ENCODE measurements around the gene TMTC3. TPM values are rescaled to one million over a fixed set of nuclear protein-coding genes. Genes with fewer than 3 reads are reported as not detected.

Gene TMTC3
- total and polyA plus RNA-seq, 2 of the 8 experiments (the other 6 are each of a cell fraction or from before 2014, with no cell fraction given), result 7.0 to 45.1 TPM

DNA sequence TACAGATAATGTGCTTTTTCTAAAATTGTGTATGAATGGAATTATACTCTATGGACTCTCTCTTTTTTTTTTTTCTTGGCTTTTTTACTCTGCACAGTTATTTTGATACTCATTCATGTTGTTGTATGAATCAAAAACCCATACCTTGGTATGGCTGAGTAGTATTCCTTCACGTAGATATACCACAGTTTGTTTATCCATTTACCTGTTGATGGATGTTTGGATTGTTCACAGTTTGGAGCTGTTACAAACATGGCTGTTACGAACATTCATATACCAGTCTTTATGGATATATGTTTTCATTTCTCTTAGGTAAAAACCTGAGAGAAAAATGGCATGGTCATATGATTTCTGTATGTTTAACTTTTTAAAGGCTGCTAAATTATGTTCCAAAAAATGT lies 43.2 kb downstream of the TMTC3 start:
- ChIA-PET POLR2A (ENCODE audit: partially characterized antibody) (no interaction called here), CTCF (ENCODE audit: partially characterized antibody) (no interaction called here)
- Histone ChIP-seq H3K56ac (replicated peaks; ENCODE audit: insufficient read length, low read depth, low read length) (no peak overlapping the region), H4K91ac (replicated peaks; ENCODE audit: insufficient read length, low read length) (no peak overlapping the region), H3K4me3 (ENCODE audit: extremely low read depth in 1 of 4, insufficient read depth in 2 of 4, low read depth in 3 of 4, low read length in 4 of 4) (no peak overlapping the region), H3K4me2 (ENCODE audit: insufficient read depth in 1 of 2, low read depth in 2 of 2, low read length in 2 of 2) (no peak overlapping the region), H3K27me3 (replicated peaks in 1 of 4; ENCODE audit: control insufficient read depth in 3 of 4, extremely low read depth in 1 of 4, insufficient read depth in 3 of 4, low read length in 3 of 4) (no peaks in the 10 kb centered on the region), H2BK12ac (ENCODE audit: low read depth, low read length) (no peak overlapping the region), H3K9ac (replicated peaks in 1 of 4; ENCODE audit: extremely low read depth in 1 of 4, low read depth in 3 of 4, low read length in 3 of 4) (no peak overlapping the region), H3K23ac (ENCODE audit: insufficient read length) (no peak overlapping the region), H4K5ac (ENCODE audit: insufficient read length, low read depth, low read length) (no peak overlapping the region), H4K20me1 (replicated peaks in 1 of 2; ENCODE audit: control insufficient read depth in 1 of 2, insufficient read depth in 2 of 2, low read length in 2 of 2) (no peaks in the 10 kb centered on the region), H3K4me1 (replicated peaks in 1 of 4; ENCODE audit: control insufficient read depth in 3 of 4, insufficient read depth in 4 of 4, low read length in 3 of 4) (no peaks in the 10 kb centered on the region), H2AK5ac (ENCODE audit: low read depth, low read length) (no peak overlapping the region), H3K79me2 (ENCODE audit: control insufficient read depth in 1 of 2, insufficient read depth in 2 of 2, low read length in 2 of 2) (no peaks in the 10 kb centered on the region), H2BK15ac (ENCODE audit: low read length) (no peak overlapping the region), H3K14ac (ENCODE audit: insufficient read length) (no peak overlapping the region), H3K79me1 (ENCODE audit: low read depth, low read length) (no peaks in the 10 kb centered on the region), H4K8ac (ENCODE audit: extremely low read depth, insufficient read depth, low read length) (no peak overlapping the region), H2BK20ac (ENCODE audit: low read length) (no peak overlapping the region), H3K23me2 (ENCODE audit: low read depth, low read length) (no peaks in the 10 kb centered on the region), H3K18ac (ENCODE audit: extremely low read depth, low read length) (no peak overlapping the region), H2AFZ (ENCODE audit: low read length) (no peak overlapping the region), H2BK120ac (replicated peaks; ENCODE audit: low read depth, low read length) (no peak overlapping the region), H3K27ac (ENCODE audit: low read depth, low read length) (no peak overlapping the region), H3K36me3 (ENCODE audit: control insufficient read depth in 2 of 4, insufficient read depth in 4 of 4, low read length in 3 of 4) (peaks cover 3 to 13% (median 4%) of the 10 kb centered on the region in 4 experiments; a peak in 7 of 8 replicates), H3K9me3 (ENCODE audit: insufficient read depth in 2 of 2, low read depth in 1 of 2, low read length in 1 of 2) (no peaks in the 10 kb centered on the region), H3K4ac (replicated peaks; ENCODE audit: insufficient read length, low read depth, low read length) (no peak overlapping the region), H2BK5ac (ENCODE audit: low read depth, low read length) (no peak overlapping the region)
- DNase-seq (ENCODE audit: low read depth in 1 of 2, low spot score in 2 of 2), result no peak
- no peak for FAIRE-seq
- WGBS, 2 experiments (ENCODE audit: extremely low coverage in 1 of 2, insufficient coverage in 1 of 2, insufficient read length in 1 of 2, insufficient replicate concordance in 2 of 2, low coverage in 1 of 2, low lambda C conversion rate in 2 of 2, missing lambda C conversion rate in 1 of 2), result 93% methylated on average over 2 of the region's 2 CpGs; no CpG with 5 or more reads in 1 of the 2 experiments
- no peak for TF ChIP-seq HDAC2 (IDR thresholded peaks at IDR 0.05; ENCODE audit: borderline replicate concordance in 1 of 2, low read depth in 2 of 2, low read length in 2 of 2)
- TF ChIP-seq NRF1 (IDR thresholded peaks at IDR 0.05; ENCODE audit: low read depth, low read length), result no peak
- no peak for TF ChIP-seq ZNF274 (IDR thresholded peaks at IDR 0.05; ENCODE audit: borderline replicate concordance, extremely low read depth, low read length)
- TF ChIP-seq CHD2 (IDR thresholded peaks at IDR 0.05; ENCODE audit: low read length), result no peak
- no peak for TF ChIP-seq SP1 (IDR thresholded peaks at IDR 0.05; ENCODE audit: low read depth, low read length)
- no peak for TF ChIP-seq BCL11A (IDR thresholded peaks at IDR 0.05; ENCODE audit: low read depth in 2 of 2, low read length in 2 of 2)
- TF ChIP-seq, protein P1, sequence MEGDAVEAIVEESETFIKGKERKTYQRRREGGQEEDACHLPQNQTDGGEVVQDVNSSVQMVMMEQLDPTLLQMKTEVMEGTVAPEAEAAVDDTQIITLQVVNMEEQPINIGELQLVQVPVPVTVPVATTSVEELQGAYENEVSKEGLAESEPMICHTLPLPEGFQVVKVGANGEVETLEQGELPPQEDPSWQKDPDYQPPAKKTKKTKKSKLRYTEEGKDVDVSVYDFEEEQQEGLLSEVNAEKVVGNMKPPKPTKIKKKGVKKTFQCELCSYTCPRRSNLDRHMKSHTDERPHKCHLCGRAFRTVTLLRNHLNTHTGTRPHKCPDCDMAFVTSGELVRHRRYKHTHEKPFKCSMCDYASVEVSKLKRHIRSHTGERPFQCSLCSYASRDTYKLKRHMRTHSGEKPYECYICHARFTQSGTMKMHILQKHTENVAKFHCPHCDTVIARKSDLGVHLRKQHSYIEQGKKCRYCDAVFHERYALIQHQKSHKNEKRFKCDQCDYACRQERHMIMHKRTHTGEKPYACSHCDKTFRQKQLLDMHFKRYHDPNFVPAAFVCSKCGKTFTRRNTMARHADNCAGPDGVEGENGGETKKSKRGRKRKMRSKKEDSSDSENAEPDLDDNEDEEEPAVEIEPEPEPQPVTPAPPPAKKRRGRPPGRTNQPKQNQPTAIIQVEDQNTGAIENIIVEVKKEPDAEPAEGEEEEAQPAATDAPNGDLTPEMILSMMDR (IDR thresholded peaks at IDR 0.05; ENCODE audit: control extremely low read depth in 1 of 3, insufficient read depth in 1 of 3, low read depth in 1 of 3, low read length in 3 of 3), result no peak
- no peak for TF ChIP-seq TCF12 (IDR thresholded peaks at IDR 0.05; ENCODE audit: low read depth, low read length)
- TF ChIP-seq MAFK (IDR thresholded peaks at IDR 0.05; ENCODE audit: low read depth, low read length), result no peak
- TF ChIP-seq, protein P2, sequence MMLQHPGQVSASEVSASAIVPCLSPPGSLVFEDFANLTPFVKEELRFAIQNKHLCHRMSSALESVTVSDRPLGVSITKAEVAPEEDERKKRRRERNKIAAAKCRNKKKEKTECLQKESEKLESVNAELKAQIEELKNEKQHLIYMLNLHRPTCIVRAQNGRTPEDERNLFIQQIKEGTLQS (IDR thresholded peaks at IDR 0.05; ENCODE audit: insufficient read depth, low read depth, low read length), result no peak
- no peak for TF ChIP-seq SIN3A (conservative IDR thresholded peaks at IDR 0.05 in 1 of 2, IDR thresholded peaks at IDR 0.05 in 1 of 2; ENCODE audit: low read depth in 1 of 2, low read length in 2 of 2)

Measured in H1 (cell line).